ENCODE results near the gene MYO7A.

The MYO7A gene

DNA sequence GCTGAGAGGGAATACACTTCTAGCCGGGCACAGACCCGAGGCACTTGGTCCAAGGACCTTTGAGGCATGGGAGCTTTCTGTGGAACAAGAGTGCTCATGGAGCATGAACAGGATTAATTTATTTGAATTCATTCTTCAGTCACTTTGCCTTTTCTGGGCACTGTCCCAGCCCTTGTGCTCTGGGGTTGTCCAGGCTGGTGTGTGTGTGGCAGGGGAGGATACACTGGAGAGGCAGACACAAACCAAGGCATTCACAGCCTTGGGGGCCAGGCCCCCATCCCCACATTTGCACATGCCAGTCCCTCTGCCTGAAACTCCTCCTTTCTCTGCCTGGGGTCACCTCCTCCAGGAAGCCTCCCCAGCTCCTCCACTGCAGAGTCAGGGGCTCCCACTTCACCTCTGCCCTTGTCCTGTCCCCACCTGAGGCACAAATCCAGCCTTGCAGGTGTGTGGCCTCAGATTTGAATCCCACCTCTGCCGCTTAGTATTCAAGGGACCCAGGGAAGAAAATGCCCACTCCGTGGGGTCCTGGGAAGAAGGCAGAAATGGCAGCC is 55.5 kb downstream of the MYO7A start:
- TF ChIP-seq CTCF (IDR thresholded peaks at IDR 0.05; ENCODE audit: extremely low read depth, missing control alignments): no peak
- DNase-seq (ENCODE audit: low spot score): no peak

- DNase-seq (ENCODE audit: low spot score): no peak
- TF ChIP-seq CTCF (IDR thresholded peaks at IDR 0.05; ENCODE audit: extremely low read depth, missing control alignments): no peak
These were observed 56.3 kb downstream of the MYO7A start for GRCh38 chr11:77184136-77184860.

DNA sequence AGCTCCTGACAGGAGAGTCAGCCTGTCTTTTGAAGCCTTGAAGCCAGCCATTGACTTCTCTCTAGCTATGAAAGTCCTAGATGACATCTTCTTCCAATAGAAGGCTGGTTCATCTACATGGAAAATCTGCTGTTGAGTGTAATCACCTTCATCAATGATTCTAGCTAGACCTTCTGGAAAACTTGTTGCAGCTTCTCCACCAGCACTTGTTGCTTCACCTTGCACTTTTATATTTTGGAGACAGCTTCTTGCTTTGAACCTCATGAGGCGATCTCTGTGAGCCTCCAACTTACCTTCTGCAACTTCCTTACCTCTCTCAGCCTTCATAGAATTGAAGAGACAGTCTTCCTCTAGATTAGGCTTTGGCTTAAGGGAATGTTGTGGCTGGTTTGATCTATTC is 58.3 kb downstream of the MYO7A start:
- no peak for TF ChIP-seq CTCF (IDR thresholded peaks at IDR 0.05; ENCODE audit: extremely low read depth, missing control alignments)
- DNase-seq (ENCODE audit: low spot score): no peak

DNA sequence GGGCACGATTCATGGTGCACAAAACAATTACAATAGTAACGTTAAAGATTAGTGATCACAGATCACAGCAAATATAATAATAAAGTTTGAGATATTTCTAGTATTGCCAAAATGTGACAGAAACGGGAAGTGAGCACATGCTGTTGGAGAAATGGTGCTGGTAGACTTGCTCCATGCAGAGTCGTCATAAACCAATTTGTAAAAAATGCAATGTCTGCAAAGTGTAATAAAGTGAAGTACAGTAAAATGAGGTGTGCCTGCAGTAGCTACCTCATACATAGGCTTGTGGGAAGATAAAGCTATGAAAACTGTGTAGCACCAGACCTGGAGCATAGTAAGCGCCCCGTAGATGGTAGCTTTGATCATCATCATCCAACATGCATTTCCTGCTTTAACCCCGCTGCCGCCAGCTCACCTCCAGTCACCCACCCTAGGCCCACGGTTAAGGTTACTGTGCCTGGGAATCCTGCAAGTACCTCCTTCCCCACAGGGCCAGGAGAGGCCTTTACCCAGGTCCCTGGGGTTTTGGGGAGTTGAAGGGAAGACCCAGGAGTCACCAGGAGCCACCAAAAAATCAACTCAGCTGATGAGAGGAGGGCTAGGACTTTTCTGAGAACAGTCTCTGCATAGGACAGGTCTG is 59.2 kb downstream of the MYO7A start:
- no peak for DNase-seq (ENCODE audit: low spot score)
- no peak for TF ChIP-seq CTCF (IDR thresholded peaks at IDR 0.05; ENCODE audit: extremely low read depth, missing control alignments)

DNA sequence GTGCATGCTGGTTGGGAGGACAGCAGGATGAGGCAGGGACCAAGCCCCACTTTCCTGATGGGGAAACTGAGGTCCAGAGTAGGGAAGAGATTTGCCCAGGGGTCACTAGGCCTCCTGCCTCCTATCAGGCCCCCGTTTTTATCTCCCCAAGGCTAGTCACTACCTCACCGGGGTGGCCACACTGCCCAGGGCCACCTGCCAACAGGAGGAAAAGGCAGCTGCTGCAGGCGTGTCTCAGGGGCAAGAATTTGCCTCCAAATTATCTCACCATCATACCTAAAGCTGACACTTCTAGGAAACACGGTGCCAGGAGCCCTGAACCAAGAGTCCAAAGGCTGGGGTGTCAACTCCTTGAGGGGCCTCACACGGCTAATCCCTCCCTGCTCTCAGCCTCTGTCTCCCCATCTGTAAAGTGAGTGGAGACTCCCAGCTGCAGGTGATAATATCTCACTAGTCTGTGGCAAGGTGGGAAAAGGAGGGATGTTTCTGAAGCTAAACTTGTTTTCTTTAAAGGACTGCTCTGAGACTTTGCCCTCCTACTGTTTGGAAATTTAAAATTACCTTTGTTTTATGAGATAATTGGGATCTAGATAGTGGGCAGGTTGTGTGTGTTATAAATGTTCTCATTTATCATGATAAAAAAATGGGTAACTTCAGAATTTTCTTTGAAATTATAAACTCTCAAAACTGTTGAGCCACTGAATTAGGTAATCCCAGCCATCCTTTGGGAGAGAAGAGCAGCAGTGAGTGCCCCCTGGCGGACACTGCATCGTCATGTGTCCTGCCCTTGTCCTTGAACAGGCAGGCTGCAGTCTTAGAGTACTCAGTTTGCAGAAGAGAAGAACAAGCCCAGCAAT is 60.0 kb downstream of the MYO7A start:
- DNase-seq (ENCODE audit: low spot score): peak; percentile 87
- TF ChIP-seq CTCF (IDR thresholded peaks at IDR 0.05; ENCODE audit: extremely low read depth, missing control alignments): peak; percentile 71

DNA sequence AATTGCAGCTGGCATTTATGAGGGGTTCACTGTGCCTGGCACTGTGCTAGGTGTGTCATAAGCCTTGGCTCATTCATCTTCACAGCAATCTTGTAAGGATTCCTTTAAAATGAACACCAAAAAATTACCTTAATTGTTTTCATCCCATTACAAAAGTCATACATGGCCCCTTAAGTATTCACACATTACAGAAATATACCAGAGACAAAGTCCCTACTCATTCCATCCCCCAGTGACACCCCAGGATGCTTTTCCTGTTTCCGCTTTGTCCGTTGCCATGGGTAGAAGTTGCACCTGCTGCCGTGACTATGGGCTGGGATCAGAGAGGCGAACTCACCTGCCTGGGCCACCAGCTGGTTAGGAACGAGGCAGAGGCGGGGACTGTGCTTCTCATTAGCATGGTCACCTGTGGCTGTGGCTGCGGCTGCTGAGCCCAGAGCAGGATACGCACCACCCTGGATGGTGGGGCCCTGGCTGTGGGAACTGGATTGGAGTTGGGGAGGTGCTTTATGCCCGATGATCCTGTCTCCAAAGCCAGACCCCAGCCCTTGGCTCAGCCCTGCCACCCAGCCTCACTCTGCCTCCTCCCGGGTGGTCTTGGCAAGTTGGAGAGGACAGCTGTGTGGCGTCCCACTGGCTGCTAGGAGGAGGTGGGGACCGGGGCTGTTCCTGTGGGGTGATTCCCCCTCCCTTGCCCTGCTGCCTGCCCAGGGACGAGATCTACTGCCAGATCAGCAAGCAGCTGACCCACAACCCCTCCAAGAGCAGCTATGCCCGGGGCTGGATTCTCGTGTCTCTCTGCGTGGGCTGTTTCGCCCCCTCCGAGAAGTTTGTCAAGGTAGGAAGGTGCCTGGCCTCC is 60.8 kb downstream of the MYO7A start:
- TF ChIP-seq CTCF (IDR thresholded peaks at IDR 0.05; ENCODE audit: extremely low read depth, missing control alignments): no peak
- DNase-seq (ENCODE audit: low spot score): no peak

All from GM20000 (cell line).